ENCODE results near the gene KCTD10.

DNA sequence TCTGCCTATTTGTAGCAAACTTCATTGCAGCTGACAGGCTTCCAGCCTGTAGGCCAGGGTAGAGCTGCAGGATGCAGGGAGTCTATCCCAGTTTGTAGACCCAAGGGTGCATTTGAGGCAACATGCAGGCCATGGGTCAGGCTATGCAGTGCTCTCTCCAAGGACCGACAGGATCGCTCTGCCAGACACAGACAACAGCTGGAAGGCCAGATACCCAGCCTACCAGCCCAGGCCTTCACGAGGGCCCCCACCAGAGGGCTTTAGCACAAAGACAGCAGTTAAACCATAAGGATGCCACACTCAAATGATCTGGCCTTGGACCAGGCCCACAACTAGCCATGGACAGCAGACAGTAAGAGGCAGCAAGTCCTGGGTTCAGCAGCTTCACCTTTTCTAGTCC is 10.3 kb downstream of the KCTD10 start:
- TF ChIP-seq, protein P1, sequence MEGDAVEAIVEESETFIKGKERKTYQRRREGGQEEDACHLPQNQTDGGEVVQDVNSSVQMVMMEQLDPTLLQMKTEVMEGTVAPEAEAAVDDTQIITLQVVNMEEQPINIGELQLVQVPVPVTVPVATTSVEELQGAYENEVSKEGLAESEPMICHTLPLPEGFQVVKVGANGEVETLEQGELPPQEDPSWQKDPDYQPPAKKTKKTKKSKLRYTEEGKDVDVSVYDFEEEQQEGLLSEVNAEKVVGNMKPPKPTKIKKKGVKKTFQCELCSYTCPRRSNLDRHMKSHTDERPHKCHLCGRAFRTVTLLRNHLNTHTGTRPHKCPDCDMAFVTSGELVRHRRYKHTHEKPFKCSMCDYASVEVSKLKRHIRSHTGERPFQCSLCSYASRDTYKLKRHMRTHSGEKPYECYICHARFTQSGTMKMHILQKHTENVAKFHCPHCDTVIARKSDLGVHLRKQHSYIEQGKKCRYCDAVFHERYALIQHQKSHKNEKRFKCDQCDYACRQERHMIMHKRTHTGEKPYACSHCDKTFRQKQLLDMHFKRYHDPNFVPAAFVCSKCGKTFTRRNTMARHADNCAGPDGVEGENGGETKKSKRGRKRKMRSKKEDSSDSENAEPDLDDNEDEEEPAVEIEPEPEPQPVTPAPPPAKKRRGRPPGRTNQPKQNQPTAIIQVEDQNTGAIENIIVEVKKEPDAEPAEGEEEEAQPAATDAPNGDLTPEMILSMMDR (conservative IDR thresholded peaks at IDR 0.05) = no peak
- no peak for TF ChIP-seq ZFX (IDR thresholded peaks at IDR 0.05)
